K562 (cell line): ENCODE data around the gene HSD17B10. TPM values are rescaled to one million over a fixed set of nuclear protein-coding genes. Genes with fewer than 3 reads are reported as not detected.

ENCODE experiments used
- ATAC-seq: fragments of 200-7000 bp; cut with Tn5 transposase; 3 replicates; pipeline ENCODE4 v1.9.1; 2020; ENCODE audit warnings: moderate library complexity
- BruUV-seq: library from RNA; stranded (reverse); fragments of 400-500 nt; replicated peaks from 2 replicates; lab custom pipeline; 2021; lab: Mats Ljungman, UMichigan
- CTCF ChIA-PET: fragments of 300-600 bp; formaldehyde crosslinking; extraction: SDS; loops from one replicate; lab custom pipeline; 2021; ENCODE audit warnings: low intra/inter-chr PET ratio; lab: Yijun Ruan, JAX
- POLR2A ChIA-PET: fragments of 300-600, 350-650 bp; sonication (Branson Sonifier 250); formaldehyde crosslinking; extraction: SDS; loops from one replicate; lab custom pipeline; 2021; ENCODE audit warnings: antibody characterized with exemption, inconsistent platforms; lab: Yijun Ruan, JAX
- DNase-seq, 4 experiments: peaks; one replicate each; pipeline versions ENCODE4 v3.0.0 to v3.0.0-alpha.2; 2011 to 2018; ENCODE audit warnings: low spot score in 3 of 4, mixed read lengths in 3 of 4; ENCODE audit errors: extremely low read depth in 1 of 4
- FAIRE-seq: peaks from 2 replicates; lab custom pipeline; 2011; peaks lifted over from hg19 to GRCh38; lab: Jason Lieb, UNC
- H2AFZ ChIP-seq: 2 replicates; pipeline ENCODE4 v1.6.0; 2011; ENCODE audit warnings: low read depth, low read length, control low read depth, inconsistent platforms
- H3K27ac ChIP-seq: fragments of 200-600 bp; 3 replicates; pipeline ENCODE4 v1.8.0; 2011; ENCODE audit warnings: low read depth, mild to moderate bottlenecking, control low read depth, inconsistent platforms, low read length, moderate library complexity, mixed read lengths; ENCODE audit errors: extremely low read depth
- H3K27me3 ChIP-seq, 2 experiments: fragments of 300-600 bp in 1 of 2; 2 replicates in 1 of 2; 3 replicates in 1 of 2; pipeline versions ENCODE4 v1.6.0 to v1.8.0; 2011; ENCODE audit warnings: inconsistent platforms in 2 of 2, low read length in 2 of 2, mild to moderate bottlenecking in 1 of 2, mixed read lengths in 1 of 2, moderate library complexity in 1 of 2; ENCODE audit not compliant: control insufficient read depth in 2 of 2, insufficient read depth in 2 of 2
- H3K36me3 ChIP-seq: fragments of 300-600 bp; 3 replicates; pipeline ENCODE4 v1.8.0; 2011; ENCODE audit warnings: mild to moderate bottlenecking, low read length, inconsistent platforms; ENCODE audit not compliant: control insufficient read depth, insufficient read depth
- H3K4me1 ChIP-seq, 2 experiments: fragments of 200-600 bp in 1 of 2; replicated peaks in 1 of 2; 2 replicates in 1 of 2; 3 replicates in 1 of 2; pipeline versions ENCODE4 v1.5.1 to v1.8.0; 2011; ENCODE audit warnings: inconsistent platforms in 2 of 2, low read length in 2 of 2, mild to moderate bottlenecking in 1 of 2, mixed read lengths in 1 of 2, moderate library complexity in 1 of 2; ENCODE audit not compliant: control insufficient read depth in 2 of 2, insufficient read depth in 2 of 2
- H3K4me2 ChIP-seq: 2 replicates; pipeline ENCODE4 v1.6.1; 2011; ENCODE audit warnings: low read length, control low read depth, inconsistent platforms, mixed read lengths; ENCODE audit not compliant: insufficient read depth
- H3K4me3 ChIP-seq: fragments of 200-600 bp; sonication (generic), shearing (Covaris generic); 2 replicates; pipeline ENCODE4 v1.5.1; 2016; ENCODE audit warnings: control low read depth, inconsistent platforms
- H3K79me2 ChIP-seq: fragments of 200-600 bp; 3 replicates; pipeline ENCODE4 v1.8.0; 2011; ENCODE audit warnings: low read length, inconsistent platforms; ENCODE audit not compliant: control insufficient read depth, insufficient read depth
- H3K9ac ChIP-seq, 2 experiments: 2 replicates each; pipeline versions ENCODE4 v1.6.0 to v1.6.1; 2011; ENCODE audit warnings: low read depth in 2 of 2, low read length in 2 of 2, control low read depth in 1 of 2, inconsistent platforms in 1 of 2, mild to moderate bottlenecking in 1 of 2, mixed read lengths in 1 of 2; ENCODE audit not compliant: insufficient read depth in 1 of 2
- H3K9me1 ChIP-seq: one replicate; pipeline ENCODE4 v1.6.0; 2011; ENCODE audit warnings: inconsistent platforms, mild to moderate bottlenecking, low read length, moderate library complexity; ENCODE audit not compliant: control insufficient read depth, insufficient read depth
- H3K9me3 ChIP-seq: replicated peaks from 2 replicates; pipeline ENCODE4 v1.5.1; 2011; ENCODE audit warnings: low read depth, low read length, inconsistent platforms; ENCODE audit not compliant: control insufficient read depth, insufficient read depth
- H4K20me1 ChIP-seq: replicated peaks from 2 replicates; pipeline ENCODE4 v1.6.1; 2011; ENCODE audit warnings: low read length, inconsistent platforms, mixed read lengths; ENCODE audit not compliant: control insufficient read depth, insufficient read depth
- CBFA2T2 ChIP-seq: fragments of 450-650 bp; conservative IDR thresholded peaks from 2 replicates; pipeline ENCODE4 v1.6.1; 2017; ENCODE audit warnings: mild to moderate bottlenecking
- CBX3 ChIP-seq, 2 experiments: IDR thresholded peaks; 1 replicate in 1 of 2; 2 replicates in 1 of 2; pipeline ENCODE4 v1.6.1; 2012; ENCODE audit warnings: inconsistent platforms in 2 of 2, low read length in 2 of 2, borderline replicate concordance in 1 of 2, control low read depth in 1 of 2
- CHCHD3 ChIP-seq: fragments of 250-450 bp; sonication (Bioruptor Pico); IDR thresholded peaks from 2 replicates; pipeline ENCODE4 v2.1.2; 2022; ENCODE audit warnings: mild to moderate bottlenecking
- CXXC5 ChIP-seq: fragments of 250-450 bp; sonication (Bioruptor Pico); IDR thresholded peaks from 2 replicates; pipeline ENCODE4 v1.8.0; 2022; ENCODE audit warnings: inconsistent platforms, mild to moderate bottlenecking, moderate library complexity
- EGR1 ChIP-seq: fragments of 450-650 bp; conservative IDR thresholded peaks from 2 replicates; pipeline ENCODE4 v1.6.1; 2017; ENCODE audit warnings: mild to moderate bottlenecking
- EWSR1 ChIP-seq: fragments of 450-650 bp; IDR thresholded peaks from 2 replicates; pipeline ENCODE4 v1.6.1; 2018; ENCODE audit warnings: borderline replicate concordance, mild to moderate bottlenecking, low read depth, moderate library complexity; ENCODE audit not compliant: partially characterized antibody
- FOXJ2 ChIP-seq: fragments of 200-800 bp; sonication (Bioruptor generic); IDR thresholded peaks from 2 replicates; pipeline ENCODE4 v1.6.1; 2016; ENCODE audit warnings: missing genetic modification characterization, missing compliant biosample characterization
- FOXK1 ChIP-seq: sonication (generic); formaldehyde crosslinking; IDR thresholded peaks from 2 replicates; pipeline ENCODE4 v1.8.0; 2022; ENCODE audit warnings: missing genetic modification reagents, mild to moderate bottlenecking, borderline replicate concordance
- GABPB2 ChIP-seq: fragments of 250-450 bp; sonication (Bioruptor Pico); conservative IDR thresholded peaks from 2 replicates; pipeline ENCODE4 v1.5.1; 2021; ENCODE audit warnings: mild to moderate bottlenecking
- GATAD2B ChIP-seq: fragments of 450-650 bp; IDR thresholded peaks from 2 replicates; pipeline ENCODE4 v1.6.1; 2017; ENCODE audit warnings: mild to moderate bottlenecking, borderline replicate concordance
- HCFC1 ChIP-seq: IDR thresholded peaks from 2 replicates; pipeline ENCODE4 v1.6.1; 2012; ENCODE audit warnings: low read depth, low read length, improper control_type of control experiment
- JUNB ChIP-seq: fragments of 450-650 bp; formaldehyde crosslinking; conservative IDR thresholded peaks from 2 replicates; pipeline ENCODE4 v1.4.0; 2020; ENCODE audit warnings: mild to moderate bottlenecking
- SIX5 ChIP-seq, 2 experiments: IDR thresholded peaks; 2 replicates each; pipeline ENCODE4 v1.6.1; 2011; ENCODE audit warnings: low read length in 2 of 2, borderline replicate concordance in 1 of 2, low read depth in 1 of 2, mild to moderate bottlenecking in 1 of 2, moderate library complexity in 1 of 2; ENCODE audit not compliant: insufficient read depth in 1 of 2
- SMARCC2 ChIP-seq: fragments of 450-650 bp; IDR thresholded peaks from 2 replicates; pipeline ENCODE4 v1.6.1; 2017; ENCODE audit warnings: antibody characterized with exemption, moderate library complexity, mild to moderate bottlenecking, low read depth
- SREBF2 ChIP-seq: sonication (generic); formaldehyde crosslinking; IDR thresholded peaks from 2 replicates; pipeline ENCODE4 v1.4.0; 2020; ENCODE audit warnings: mild to moderate bottlenecking, missing genetic modification reagents
- TCF3 ChIP-seq: sonication (generic); formaldehyde crosslinking; IDR thresholded peaks from 2 replicates; pipeline ENCODE4 v1.4.0; 2020; ENCODE audit warnings: mild to moderate bottlenecking, missing genetic modification reagents
- TCF7L2 ChIP-seq: fragments of 150-350 bp; IDR thresholded peaks from 2 replicates; pipeline ENCODE4 v1.6.1; 2016; ENCODE audit warnings: low read depth, mild to moderate bottlenecking, low read length, moderate library complexity
- ZFP1 ChIP-seq: fragments of 450-650 bp; formaldehyde crosslinking; IDR thresholded peaks from 2 replicates; pipeline ENCODE4 v1.4.0; 2020; ENCODE audit warnings: mild to moderate bottlenecking, mixed read lengths
- ZFP30 ChIP-seq: fragments of 250-450 bp; sonication (Bioruptor Pico); IDR thresholded peaks from 2 replicates; pipeline ENCODE4 v1.8.0; 2022; ENCODE audit warnings: moderate library complexity, mild to moderate bottlenecking, inconsistent platforms, borderline replicate concordance
- ZNF717 ChIP-seq: fragments of 250-450 bp; sonication (Bioruptor Pico); IDR thresholded peaks from 2 replicates; pipeline ENCODE4 v1.5.0; 2021
- ZSCAN29 ChIP-seq: fragments of 450-650 bp; IDR thresholded peaks from 2 replicates; pipeline ENCODE4 v1.6.1; 2017
- WGBS: fragments of 100-300 bp; shearing (Covaris generic); methylation state at CpG from one replicate; pipeline ENCODE4 v1.1.6; 2016; ENCODE audit warnings: low coverage, mixed read lengths; ENCODE audit not compliant: insufficient coverage; ENCODE audit errors: missing lambda C conversion rate; 5-methylcytosine and 5-hydroxymethylcytosine counted together
- in situ Hi-C: fragments of 300-500 bp; cut with MboI; formaldehyde crosslinking; loops from 4 replicates; pipeline ENCODE4 v1.15.0; 2018; ENCODE audit warnings: inconsistent platforms, mixed read lengths
- intact Hi-C: fragments of 100-400 bp; cut with micrococcal nuclease; formaldehyde crosslinking; loops from 2 replicates; pipeline ENCODE4 v1.14.2; 2022
- polyA plus RNA-seq, 8 experiments: library from polyadenylated mRNA; depleted of rRNA in 4 of 8; stranded (reverse) in 5 of 8; unstranded in 3 of 8; fragments of >200 nt; fragmentation: Nextera tagmentation in 2 of 8; fragmentation: Illumina TruSeq in 1 of 8; extraction: Ambion mirVana in 2 of 8; extraction: Trizol in 1 of 8; gene quantifications; 2 replicates each; pipeline versions ENCODE4 v1.2.1 to v1.2.3, GENCODE V29; 2011 to 2014; ENCODE audit warnings: inconsistent platforms in 1 of 8, missing spikeins in 1 of 8
- total RNA-seq, 7 experiments: library from RNA; depleted of rRNA in 6 of 7; stranded (reverse); fragments of >200 nt in 6 of 7; fragmentation: Illumina TruSeq in 2 of 7; extraction: Trizol in 2 of 7; gene quantifications; 2 replicates each; pipeline versions ENCODE4 v1.2.1 to v1.2.3, GENCODE V29; 2011 to 2021; ENCODE audit warnings: low replicate concordance in 1 of 7
- TF ChIP-seq, protein P1 (sequence below): sonication (generic); formaldehyde crosslinking; IDR thresholded peaks from 2 replicates; pipeline ENCODE4 v1.8.1; 2023; ENCODE audit warnings: mild to moderate bottlenecking, missing genetic modification reagents

The HSD17B10 gene
- total and polyA plus RNA-seq, 9 of the 15 experiments (the other 6 are each of a cell fraction or from before 2014, with no cell fraction given) = 45.3 to 221 (median 186) TPM

DNA sequence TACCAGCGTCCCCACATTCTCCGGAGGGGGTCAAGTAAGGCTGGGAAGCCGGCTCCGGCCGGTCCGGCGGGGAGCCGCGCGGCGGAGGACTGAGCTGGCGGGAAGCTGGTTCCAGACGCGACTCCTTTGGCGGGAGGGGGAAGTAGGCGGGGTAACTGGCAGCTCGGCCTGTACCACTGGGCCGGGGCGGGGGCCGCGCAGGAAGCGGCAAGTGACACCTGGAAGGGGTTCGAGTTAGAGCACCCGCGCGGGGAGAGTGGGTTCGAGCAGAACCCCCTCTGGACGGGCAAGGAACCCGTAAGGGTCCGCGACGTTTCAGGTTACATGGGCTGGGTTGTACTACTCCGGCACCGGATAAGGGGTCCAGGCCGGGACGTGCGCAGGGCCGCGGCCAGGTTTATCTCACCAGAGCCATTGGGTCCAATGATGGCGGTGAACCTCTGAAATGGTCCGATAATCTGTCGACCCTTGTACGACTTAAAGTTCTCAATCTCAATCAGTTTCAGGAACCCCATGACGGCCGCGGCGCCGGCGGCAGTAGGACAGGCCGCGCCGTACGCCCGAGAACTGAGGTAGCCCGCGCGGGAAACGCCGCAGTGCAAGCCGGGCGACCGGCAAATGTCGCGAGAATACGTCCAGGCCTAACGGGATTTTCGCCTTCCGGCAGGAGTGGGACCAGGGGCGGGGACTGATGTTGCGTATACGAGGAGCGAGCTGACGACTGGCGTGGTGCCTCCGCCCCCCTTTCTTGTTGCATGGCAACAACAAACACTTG lies 11.9 kb downstream of the HSD17B10 start, which contains the start of gene SMC1A:
TSS of gene SMC1A (minus strand) at position 569 of the 775 bp plus-strand sequence. CDS start at position 515, 54 bp downstream.
- ChIA-PET POLR2A (interaction anchor here (0.6 to 4.1 kb wide), 33 partner anchors 8 to 1105 kb away, joined by 3 to 37 read pairs (median 3); partner anchors contain the start of gene HSD17B10), CTCF (no interaction called here)
- peaks cover 4 to 9% of the 10 kb centered on the region in 2 experiments; a peak in 4 of 5 replicates for H3K4me1 ChIP-seq
- peak; percentile 94 for ATAC-seq
- intact Hi-C loops (no loop called here), in situ Hi-C loops (no loop called here)
- DNase-seq = peak; percentile 87 to 98 (median 92)
- peak within 1 kb of the TSS; percentile 90 for H3K4me3 ChIP-seq
- no TSS peak for BruUV-seq
- H3K4me2 ChIP-seq = peak within 1 kb of the TSS; percentile 94
- peak within 1 kb of the TSS; percentile 100 for H3K27ac ChIP-seq
- peak; percentile 98 for FAIRE-seq
- H4K20me1 ChIP-seq = peaks cover 19% of the 10 kb centered on the region
- no peaks in the 10 kb centered on the region for H3K9me3 ChIP-seq
- WGBS = 1% methylated on average over 35 of the region's 75 CpGs
- peak within 1 kb of the TSS; percentile 95 for H2AFZ ChIP-seq
- H3K9ac ChIP-seq = peak within 1 kb of the TSS; percentile 100
- no peaks in the 10 kb centered on the region for H3K9me1 ChIP-seq
- H3K27me3 ChIP-seq = no peaks in the 10 kb centered on the region
- peaks cover 51% of the 10 kb centered on the region for H3K79me2 ChIP-seq
- peaks cover 30% of the 10 kb centered on the region for H3K36me3 ChIP-seq
- TF ChIP-seq CBX3 (IDR thresholded peaks at IDR 0.05; ENCODE audit: borderline replicate concordance in 1 of 2, low read length in 2 of 2) = no peak
- no peak for TF ChIP-seq SMARCC2
- TF ChIP-seq GATAD2B = no peak
- TF ChIP-seq CXXC5 (CRISPR knock-in tag) = peak; percentile 76
- TF ChIP-seq ZFP1 (CRISPR knock-in tag) = no peak
- TF ChIP-seq FOXJ2 = peak; percentile 94; the same call in 1 of the 2 replicates
- no peak for TF ChIP-seq CHCHD3
- TF ChIP-seq SREBF2 (CRISPR knock-in tag) = no peak
- TF ChIP-seq, protein P1, sequence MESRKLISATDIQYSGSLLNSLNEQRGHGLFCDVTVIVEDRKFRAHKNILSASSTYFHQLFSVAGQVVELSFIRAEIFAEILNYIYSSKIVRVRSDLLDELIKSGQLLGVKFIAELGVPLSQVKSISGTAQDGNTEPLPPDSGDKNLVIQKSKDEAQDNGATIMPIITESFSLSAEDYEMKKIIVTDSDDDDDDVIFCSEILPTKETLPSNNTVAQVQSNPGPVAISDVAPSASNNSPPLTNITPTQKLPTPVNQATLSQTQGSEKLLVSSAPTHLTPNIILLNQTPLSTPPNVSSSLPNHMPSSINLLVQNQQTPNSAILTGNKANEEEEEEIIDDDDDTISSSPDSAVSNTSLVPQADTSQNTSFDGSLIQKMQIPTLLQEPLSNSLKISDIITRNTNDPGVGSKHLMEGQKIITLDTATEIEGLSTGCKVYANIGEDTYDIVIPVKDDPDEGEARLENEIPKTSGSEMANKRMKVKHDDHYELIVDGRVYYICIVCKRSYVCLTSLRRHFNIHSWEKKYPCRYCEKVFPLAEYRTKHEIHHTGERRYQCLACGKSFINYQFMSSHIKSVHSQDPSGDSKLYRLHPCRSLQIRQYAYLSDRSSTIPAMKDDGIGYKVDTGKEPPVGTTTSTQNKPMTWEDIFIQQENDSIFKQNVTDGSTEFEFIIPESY (CRISPR knock-in tag) = no peak
- TF ChIP-seq GABPB2 (CRISPR knock-in tag) = no peak
- TF ChIP-seq ZNF717 (CRISPR knock-in tag) = no peak
- TF ChIP-seq ZFP30 (CRISPR knock-in tag) = no peak
- no peak; a peak in 1 of 4 replicates for TF ChIP-seq SIX5 (IDR thresholded peaks at IDR 0.05; ENCODE audit: borderline replicate concordance in 1 of 2, insufficient read depth in 1 of 2, low read depth in 1 of 2, low read length in 2 of 2)
- TF ChIP-seq EGR1 = peak; percentile 5; the same call in 1 of the 2 replicates
- no peak for TF ChIP-seq ZSCAN29
- no peak for TF ChIP-seq CBFA2T2
- TF ChIP-seq TCF3 (CRISPR knock-in tag) = no peak
- TF ChIP-seq FOXK1 (CRISPR knock-in tag) = no peak; the same call in 1 of the 2 replicates
- no peak for TF ChIP-seq JUNB (CRISPR knock-in tag)
- TF ChIP-seq HCFC1 = peak; percentile 61
- TF ChIP-seq EWSR1 = no peak
- TF ChIP-seq TCF7L2 = peak; percentile 80
